GM18520 (cell line): Measurements from ENCODE around the gene BICD2.

Experiments used
- ATAC-seq: cut with Tn5 transposase; IDR thresholded peaks from one replicate; pipeline ENCODE4 v1.9.1; 2021; ENCODE audit not compliant: unreplicated experiment

BICD2 gene

DNA sequence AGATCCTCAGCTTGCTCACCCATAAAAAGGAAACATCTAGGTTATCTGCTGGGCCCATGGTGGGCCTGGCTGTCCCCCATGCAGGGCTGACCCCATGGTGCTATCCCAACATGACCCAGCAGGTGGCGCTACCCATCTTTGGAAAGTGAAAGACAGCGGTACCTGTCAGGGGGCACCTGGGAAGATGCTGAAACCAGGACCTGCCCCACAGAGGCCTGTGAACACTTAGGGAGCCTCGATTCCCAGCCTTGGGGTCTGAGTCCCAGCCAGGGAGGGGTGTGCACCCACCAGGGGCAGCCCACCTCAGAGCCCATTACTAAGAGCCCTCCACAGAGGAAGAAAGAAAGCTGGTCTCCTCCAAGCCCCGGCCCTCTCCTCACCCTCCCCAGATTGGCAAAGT lies 48.1 kb downstream of the BICD2 start:
- no peak for ATAC-seq

DNA sequence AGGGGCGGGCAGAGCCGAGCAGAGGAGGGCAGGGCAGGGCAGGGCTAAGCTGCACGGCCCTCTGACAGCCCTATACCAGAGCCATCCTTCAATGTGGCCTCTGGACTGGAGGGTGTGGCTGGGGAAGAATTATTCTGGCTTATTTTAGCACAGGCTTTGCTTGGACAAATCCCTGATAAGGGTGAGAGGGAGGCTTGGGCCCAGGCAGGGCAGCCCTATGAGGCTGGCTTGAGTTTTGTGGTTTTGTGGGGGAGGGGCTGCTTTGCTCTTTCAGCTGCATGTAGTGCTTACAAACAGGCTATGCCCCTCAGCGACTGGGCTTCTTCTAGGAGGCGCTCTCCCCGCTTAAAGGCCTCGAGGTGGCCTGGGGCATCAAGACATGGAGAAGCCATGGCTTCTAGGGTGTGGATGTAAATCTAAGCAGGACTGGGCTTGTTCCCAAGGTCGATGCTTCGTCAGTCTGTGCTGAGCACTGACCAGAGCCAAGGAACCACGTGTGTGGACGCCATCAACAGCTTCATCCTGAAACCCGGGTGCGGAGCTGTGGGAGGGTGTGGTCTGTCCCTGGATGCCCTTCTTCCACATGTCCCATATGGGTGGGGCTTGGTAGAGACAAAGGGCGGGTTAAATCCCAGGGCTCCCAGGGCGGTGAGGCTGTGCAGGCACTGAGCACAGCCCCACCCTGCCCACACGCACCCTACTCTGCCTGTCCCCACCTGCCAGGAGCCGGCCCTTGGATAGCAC lies 49.0 kb downstream of the BICD2 start:
- no peak for ATAC-seq

- no peak for ATAC-seq
These were observed 49.7 kb downstream of the BICD2 start for GRCh38 chr9:92714787-92715487.

DNA sequence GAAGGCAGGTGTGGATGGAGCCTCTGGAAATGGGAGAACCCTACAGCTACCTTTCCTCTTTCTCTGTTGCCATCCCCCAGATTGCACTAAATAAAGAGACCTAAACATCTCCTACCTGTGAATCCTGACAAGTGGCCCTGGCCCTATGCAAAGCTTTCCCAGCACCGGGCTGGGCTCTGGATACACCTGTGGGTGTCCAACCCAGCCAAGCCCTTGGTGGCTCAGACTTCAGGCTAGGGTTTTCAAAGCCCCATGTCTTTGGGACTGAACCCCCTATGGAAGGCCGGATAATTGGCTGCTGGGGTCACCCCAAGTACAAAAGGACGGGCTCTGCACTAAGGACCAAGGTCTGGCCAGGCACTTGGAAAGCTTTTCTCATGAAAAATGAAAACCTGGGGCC lies 50.6 kb downstream of the BICD2 start:
- ATAC-seq: no peak

DNA sequence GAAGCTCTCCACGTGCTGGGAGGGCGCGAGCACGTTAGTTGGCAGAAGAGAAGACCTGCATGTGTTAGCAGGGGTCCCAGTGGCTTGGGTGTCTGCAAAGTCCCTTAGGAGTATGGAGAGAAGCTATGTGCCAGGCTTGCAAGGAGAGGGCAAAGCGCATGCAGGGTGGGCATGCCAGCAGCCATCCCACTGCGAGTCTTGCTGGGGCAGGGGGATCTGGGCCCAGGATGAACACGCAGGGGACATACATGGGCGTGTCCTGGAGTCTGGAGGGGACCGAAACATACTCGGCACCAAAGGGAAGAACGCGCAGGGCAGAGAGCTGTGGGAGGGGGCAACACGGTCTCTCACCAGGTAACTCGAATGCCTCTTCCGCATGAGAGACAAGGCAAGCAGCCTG lies 51.1 kb downstream of the BICD2 start:
- no peak for ATAC-seq

GRCh38 chr9:92712767-92713166 lies 51.9 kb downstream of the BICD2 start:
- ATAC-seq: no peak

- ATAC-seq: no peak
These were observed 52.8 kb downstream of the BICD2 start for GRCh38 chr9:92711844-92712243.

GRCh38 chr9:92711146-92711545 lies 53.5 kb downstream of the BICD2 start:
- ATAC-seq: no peak

DNA sequence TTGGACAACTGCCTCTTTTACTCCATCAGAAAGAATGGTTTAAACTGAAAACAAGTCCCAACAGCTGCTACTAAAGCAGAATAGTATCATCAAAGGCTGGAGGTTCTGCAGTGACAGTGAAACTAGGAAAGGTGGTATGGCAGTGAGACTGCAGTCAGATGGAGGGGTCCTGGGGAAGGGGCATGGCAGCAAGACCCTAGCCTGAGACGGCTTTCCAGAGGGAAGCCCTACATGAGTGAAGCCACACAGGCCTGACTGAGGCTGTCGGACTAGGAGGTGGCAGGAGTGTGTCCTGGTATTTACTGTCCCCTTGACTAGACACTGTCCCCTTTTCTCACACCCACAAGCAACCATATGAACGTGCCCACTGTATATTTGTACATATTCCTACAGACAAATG lies 54.3 kb downstream of the BICD2 start:
- ATAC-seq: no peak

DNA sequence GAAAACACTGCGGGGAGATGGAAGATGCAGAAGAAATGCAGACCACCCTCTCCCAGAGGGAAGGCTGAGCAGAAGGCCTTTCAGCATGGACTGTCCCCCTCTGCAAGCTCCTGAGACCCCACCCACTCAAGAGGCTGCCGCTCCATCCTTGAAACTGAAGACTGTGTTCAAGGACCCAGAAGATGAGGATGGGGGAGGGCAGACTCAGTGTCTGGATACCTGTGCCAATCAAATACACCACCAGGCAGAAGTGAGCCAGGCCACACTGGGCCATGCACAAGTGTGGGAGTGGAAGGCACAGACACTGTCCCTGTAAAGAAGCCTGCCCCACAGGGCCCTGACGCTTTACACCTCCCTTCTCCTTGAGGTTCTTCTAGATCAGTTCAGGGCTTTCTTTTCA lies 54.7 kb downstream of the BICD2 start:
- ATAC-seq: no peak

GRCh38 chr9:92709240-92709639 lies 55.4 kb downstream of the BICD2 start:
- no peak for ATAC-seq

DNA sequence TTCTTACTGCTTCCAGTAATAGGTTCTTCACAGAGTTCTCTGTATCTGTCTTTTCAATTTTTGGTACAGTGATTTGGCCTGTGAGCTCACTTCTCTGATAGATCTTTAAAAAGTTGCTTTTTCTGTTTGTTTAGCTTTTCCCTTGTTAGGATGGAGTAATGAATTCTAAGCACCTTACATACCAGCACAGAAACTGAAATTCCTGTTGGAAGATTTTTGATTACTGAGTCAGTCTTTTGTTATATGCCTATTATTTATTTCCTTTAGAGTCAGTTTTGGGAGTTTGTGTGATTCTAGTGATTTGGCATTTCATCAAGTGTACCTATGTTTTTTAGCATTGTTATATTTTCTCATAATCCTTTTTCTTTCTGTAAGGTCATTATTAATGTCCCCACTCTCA lies 57.1 kb downstream of the BICD2 start:
- no peak for ATAC-seq

DNA sequence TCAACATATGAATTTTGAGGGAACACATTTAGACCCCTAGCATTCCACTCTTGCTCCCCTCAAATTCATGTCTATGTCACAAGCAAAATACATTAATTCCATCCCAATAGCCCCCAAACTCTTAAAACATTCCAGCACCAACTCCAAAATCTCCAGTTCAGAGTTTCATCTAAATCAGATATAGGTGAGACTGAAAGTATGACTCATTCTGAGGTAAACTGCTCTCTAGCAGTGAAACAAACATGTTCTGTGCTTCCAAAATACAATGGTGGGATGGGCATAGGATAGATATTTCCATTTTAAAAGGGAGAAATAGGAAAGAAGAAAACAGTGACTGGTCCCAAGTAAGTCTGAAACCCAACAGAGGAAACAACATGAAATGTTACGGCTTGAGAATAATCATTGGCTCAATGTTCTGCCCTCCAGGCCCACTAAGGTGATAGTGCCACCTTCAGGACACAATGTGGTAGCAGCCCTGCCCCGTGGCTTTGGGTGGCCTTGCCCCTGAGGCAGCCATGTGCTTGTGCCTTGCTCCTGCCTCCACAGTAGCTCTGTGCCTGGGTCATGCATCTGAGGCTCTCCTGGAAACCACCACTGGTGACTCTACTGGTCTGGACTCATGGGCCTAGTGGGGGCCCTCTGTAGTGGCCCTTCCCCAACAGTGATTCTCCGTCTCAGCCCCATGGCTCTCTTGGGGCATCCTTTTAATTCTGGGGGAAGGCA lies 58.3 kb downstream of the BICD2 start:
- no peak for ATAC-seq

DNA sequence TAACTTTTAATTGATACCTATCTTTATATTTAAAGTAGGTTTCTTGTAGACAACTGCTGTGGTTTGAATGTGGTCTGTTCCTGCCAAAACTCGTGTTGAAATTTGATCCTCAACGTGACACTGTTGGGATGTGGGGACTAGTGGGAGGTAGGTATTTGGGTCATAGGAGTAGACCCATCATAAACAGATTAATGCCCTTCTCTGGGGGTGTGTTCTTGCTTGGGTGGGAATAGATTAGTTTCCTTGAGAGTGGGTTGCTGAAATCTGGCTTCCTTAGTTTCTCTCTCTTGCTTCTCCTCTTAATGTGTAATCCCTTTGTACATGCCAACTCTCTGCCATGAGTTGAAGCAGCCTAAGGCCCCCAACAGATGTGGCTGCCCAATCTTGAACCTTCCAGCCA lies 60.1 kb downstream of the BICD2 start:
- ATAC-seq: no peak

DNA sequence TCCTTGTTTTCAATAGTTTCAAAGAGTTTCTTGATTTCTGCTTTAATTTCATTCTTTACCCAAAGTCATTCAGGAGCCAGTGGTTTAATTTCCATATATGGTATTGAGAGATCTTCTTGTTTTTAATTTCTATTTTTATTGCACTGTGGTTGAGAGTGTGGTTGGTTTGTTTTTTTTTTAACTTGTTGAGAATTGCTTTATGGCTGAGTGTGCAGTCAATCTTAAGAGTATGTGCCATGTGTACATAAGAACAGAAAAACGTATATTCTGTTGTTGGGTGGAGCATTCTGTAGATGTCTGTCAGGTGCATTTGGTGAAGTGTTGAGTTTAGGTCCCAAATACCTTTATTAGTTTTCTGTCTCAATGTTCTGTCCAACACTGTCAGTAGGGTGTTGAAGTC lies 68.0 kb downstream of the BICD2 start:
- ATAC-seq: no peak

DNA sequence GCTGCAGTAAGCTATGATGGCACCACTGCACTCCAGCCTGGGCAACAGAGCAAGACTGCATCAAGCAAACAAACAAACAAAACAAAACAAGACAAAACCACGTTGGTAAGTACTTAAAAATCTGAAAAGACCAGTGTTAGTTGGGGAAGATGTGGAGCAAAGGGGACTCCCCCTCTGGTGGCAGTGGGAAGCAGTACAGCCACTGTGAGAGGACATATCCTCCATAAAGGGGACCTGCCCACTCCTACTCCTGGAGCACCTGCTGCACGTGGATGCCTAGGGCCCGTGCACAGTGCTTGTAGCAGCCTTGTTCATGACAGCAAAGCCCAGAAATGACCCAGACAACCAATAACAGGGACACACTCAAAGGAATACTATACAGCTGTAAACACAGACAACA lies 77.7 kb downstream of the BICD2 start:
- ATAC-seq: no peak

GRCh38 chr9:92685022-92685421 lies 79.6 kb downstream of the BICD2 start:
- ATAC-seq: no peak

- ATAC-seq: no peak
These were observed 82.4 kb downstream of the BICD2 start for GRCh38 chr9:92682269-92682668.

- ATAC-seq: no peak
These were observed 84.2 kb downstream of the BICD2 start for GRCh38 chr9:92680166-92681119.

DNA sequence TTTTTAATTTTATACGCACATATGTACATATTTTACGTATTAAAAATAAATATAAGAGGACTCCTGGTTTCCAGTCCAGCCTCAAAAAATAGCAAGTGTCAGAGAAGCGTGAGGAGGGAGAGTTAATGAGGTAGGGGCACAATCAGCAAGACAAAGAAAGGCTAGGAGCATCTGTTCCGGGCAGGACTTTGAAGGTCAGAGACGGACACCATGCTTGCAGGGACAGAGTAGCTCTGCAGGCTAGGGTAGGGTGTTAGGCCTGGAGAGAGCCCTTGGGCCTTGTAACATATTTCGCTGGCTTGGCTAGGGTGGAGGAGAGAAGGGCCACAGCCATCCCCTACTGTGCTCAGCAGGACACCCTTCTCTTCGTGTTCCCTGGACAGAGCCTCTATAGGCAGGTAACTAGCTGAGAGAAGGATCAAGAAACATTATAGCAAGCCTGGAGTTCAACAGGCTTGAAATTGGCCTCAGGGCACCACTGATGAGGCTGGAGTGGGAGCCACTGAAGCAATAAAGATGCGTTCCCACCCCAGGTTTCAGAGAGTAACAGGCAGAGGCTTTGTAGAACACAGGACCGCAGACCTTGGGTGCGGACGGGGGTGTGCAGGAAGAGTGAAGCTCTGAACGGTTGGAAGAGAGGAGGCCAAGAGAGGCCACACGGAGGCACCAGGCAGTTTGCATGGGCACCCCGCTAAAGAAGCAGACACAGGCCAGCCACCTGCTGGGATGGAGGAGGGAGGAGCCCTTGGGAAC lies 85.0 kb downstream of the BICD2 start:
- ATAC-seq: no peak
